H9 (cell line): ENCODE data around the gene DYNLRB2. TPM values are rescaled to one million over a fixed set of nuclear protein-coding genes. Genes with fewer than 3 reads are reported as not detected.

Source experiments
- DNase-seq: peaks from one replicate; pipeline ENCODE4 v3.0.0-alpha.2; 2017
- H2AFZ ChIP-seq: one replicate; pipeline ENCODE4 v1.6.1; 2013; ENCODE audit warnings: mild to moderate bottlenecking, low read length, control low read depth, moderate library complexity
- H2AK5ac ChIP-seq: 2 replicates; pipeline ENCODE4 v1.6.1; 2013; ENCODE audit warnings: low read length, control low read depth, mixed read lengths; ENCODE audit not compliant: insufficient read length
- H2BK120ac ChIP-seq: one replicate; pipeline ENCODE4 v1.6.1; 2013; ENCODE audit warnings: low read depth, mild to moderate bottlenecking, low read length, control low read depth, inconsistent platforms; ENCODE audit not compliant: poor library complexity, severe bottlenecking
- H2BK12ac ChIP-seq: 2 replicates; pipeline ENCODE4 v1.6.1; 2013; ENCODE audit warnings: low read length, control low read depth, mixed read lengths, low read depth; ENCODE audit not compliant: insufficient read length
- H2BK15ac ChIP-seq: 2 replicates; pipeline ENCODE4 v1.6.1; 2013; ENCODE audit warnings: low read depth, low read length, control low read depth
- H2BK20ac ChIP-seq: one replicate; pipeline ENCODE4 v1.6.1; 2013; ENCODE audit warnings: low read depth, mild to moderate bottlenecking, low read length, control low read depth, inconsistent platforms; ENCODE audit not compliant: poor library complexity, severe bottlenecking
- H2BK5ac ChIP-seq: 2 replicates; pipeline ENCODE4 v1.6.1; 2013; ENCODE audit warnings: low read length, control low read depth, mixed read lengths; ENCODE audit not compliant: insufficient read length
- H3K14ac ChIP-seq: 2 replicates; pipeline ENCODE4 v1.6.1; 2013; ENCODE audit warnings: low read length, control low read depth; ENCODE audit not compliant: insufficient read depth
- H3K18ac ChIP-seq: 2 replicates; pipeline ENCODE4 v1.6.1; 2013; ENCODE audit warnings: low read depth, mild to moderate bottlenecking, mixed read lengths, low read length, control low read depth; ENCODE audit not compliant: insufficient read length
- H3K23ac ChIP-seq: 2 replicates; pipeline ENCODE4 v1.6.1; 2013; ENCODE audit warnings: low read length, control low read depth, mixed read lengths, low read depth; ENCODE audit not compliant: insufficient read length
- H3K23me2 ChIP-seq: 2 replicates; pipeline ENCODE4 v1.6.1; 2013; ENCODE audit warnings: low read depth, mild to moderate bottlenecking, mixed read lengths, low read length, control low read depth; ENCODE audit not compliant: insufficient read length, poor library complexity, severe bottlenecking
- H3K27ac ChIP-seq: 2 replicates; pipeline ENCODE4 v1.5.1; 2013; ENCODE audit warnings: low read length, control low read depth, mixed read lengths, low read depth; ENCODE audit not compliant: insufficient read length
- H3K27me3 ChIP-seq: 2 replicates; pipeline ENCODE4 v1.6.1; 2013; ENCODE audit warnings: low read length, control low read depth, inconsistent platforms; ENCODE audit not compliant: insufficient read depth
- H3K4ac ChIP-seq: 2 replicates; pipeline ENCODE4 v1.6.1; 2013; ENCODE audit warnings: low read depth, mild to moderate bottlenecking, control low read depth, inconsistent platforms, low read length, moderate library complexity
- H3K4me1 ChIP-seq: 2 replicates; pipeline ENCODE4 v1.6.1; 2013; ENCODE audit warnings: low read length, control low read depth, inconsistent platforms; ENCODE audit not compliant: insufficient read depth
- H3K4me2 ChIP-seq: 2 replicates; pipeline ENCODE4 v1.6.1; 2013; ENCODE audit warnings: low read length, control low read depth, mixed read lengths; ENCODE audit not compliant: insufficient read length, insufficient read depth
- H3K56ac ChIP-seq: 2 replicates; pipeline ENCODE4 v1.6.1; 2013; ENCODE audit warnings: low read depth, mild to moderate bottlenecking, mixed read lengths, low read length, control low read depth; ENCODE audit not compliant: insufficient read length
- H3K79me1 ChIP-seq: 2 replicates; pipeline ENCODE4 v1.6.1; 2013; ENCODE audit warnings: low read depth, mild to moderate bottlenecking, moderate library complexity, low read length, control low read depth, inconsistent platforms; ENCODE audit not compliant: insufficient read depth, poor library complexity, severe bottlenecking
- H3K79me2 ChIP-seq: 2 replicates; pipeline ENCODE4 v1.6.1; 2013; ENCODE audit warnings: low read length, control low read depth, inconsistent platforms; ENCODE audit not compliant: insufficient read depth
- H3K9ac ChIP-seq: 2 replicates; pipeline ENCODE4 v1.6.1; 2013; ENCODE audit warnings: low read length, control low read depth, mixed read lengths; ENCODE audit not compliant: insufficient read length; ENCODE audit errors: extremely low read depth
- H3K9me3 ChIP-seq: one replicate; pipeline ENCODE4 v1.6.1; 2013; ENCODE audit warnings: low read depth, low read length, inconsistent platforms; ENCODE audit not compliant: control insufficient read depth
- H3T11ph ChIP-seq: one replicate; pipeline ENCODE4 v1.6.1; 2013; ENCODE audit warnings: mild to moderate bottlenecking, low read length, control low read depth, inconsistent platforms
- H4K20me1 ChIP-seq: one replicate; pipeline ENCODE4 v1.6.1; 2013; ENCODE audit not compliant: control insufficient read depth, insufficient read length, insufficient read depth
- H4K5ac ChIP-seq: 2 replicates; pipeline ENCODE4 v1.6.1; 2013; ENCODE audit warnings: low read depth, mild to moderate bottlenecking, mixed read lengths, low read length, control low read depth; ENCODE audit not compliant: insufficient read length
- H4K8ac ChIP-seq: replicated peaks from 2 replicates; pipeline ENCODE4 v1.6.1; 2013; ENCODE audit warnings: low read length, control low read depth, mixed read lengths, low read depth; ENCODE audit not compliant: insufficient read length
- H4K91ac ChIP-seq: 2 replicates; pipeline ENCODE4 v1.6.1; 2013; ENCODE audit warnings: low read depth, mild to moderate bottlenecking, moderate library complexity, mixed read lengths, low read length, control low read depth; ENCODE audit not compliant: insufficient read length
- H3K27ac Mint-ChIP-seq, 3 experiments: 2 replicates in 2 of 3; 3 replicates in 1 of 3; pipeline ENCODE4 v1.8.0; 2020 to 2021; ENCODE audit warnings: mixed read lengths in 3 of 3, mild to moderate bottlenecking in 1 of 3, moderate library complexity in 1 of 3
- H3K27me3 Mint-ChIP-seq: 2 replicates; pipeline ENCODE4 v1.8.0; 2021; ENCODE audit warnings: low read depth, mild to moderate bottlenecking, moderate library complexity, mixed read lengths
- H3K36me3 Mint-ChIP-seq, 3 experiments: 2 replicates in 2 of 3; 3 replicates in 1 of 3; pipeline ENCODE4 v1.8.0; 2020 to 2021; ENCODE audit warnings: low read depth in 3 of 3, mixed read lengths in 3 of 3; ENCODE audit not compliant: insufficient read depth in 1 of 3
- H3K4me1 Mint-ChIP-seq, 2 experiments: 2 replicates each; pipeline ENCODE4 v1.8.0; 2020; ENCODE audit warnings: mixed read lengths in 2 of 2
- H3K4me3 Mint-ChIP-seq, 2 experiments: 2 replicates in 1 of 2; 3 replicates in 1 of 2; pipeline ENCODE4 v1.8.0; 2020 to 2021; ENCODE audit warnings: mild to moderate bottlenecking in 2 of 2, mixed read lengths in 2 of 2, moderate library complexity in 1 of 2
- H3K9me3 Mint-ChIP-seq, 2 experiments: 2 replicates in 1 of 2; 3 replicates in 1 of 2; pipeline ENCODE4 v1.8.0; 2020; ENCODE audit warnings: mild to moderate bottlenecking in 2 of 2, mixed read lengths in 2 of 2, moderate library complexity in 1 of 2
- WGBS: extraction: QIAGEN DNeasy Blood & Tissue Kit; methylation state at CpG from one replicate; pipeline ENCODE4 v1.1.7; 2013; ENCODE audit warnings: missing lambda C conversion rate, low lambda C conversion rate, mixed read lengths; ENCODE audit not compliant: insufficient read length; ENCODE audit errors: extremely low coverage; 5-methylcytosine and 5-hydroxymethylcytosine counted together
- total RNA-seq: library from RNA; stranded (reverse); gene quantifications from 2 replicates; pipeline ENCODE4 v1.2.1, GENCODE V29; 2021
- TF ChIP-seq, protein P1 (sequence below): fragments of 200-600 bp; sonication (generic); conservative IDR thresholded peaks from 3 replicates; pipeline ENCODE4 v1.8.0; 2021; ENCODE audit warnings: antibody characterized with exemption, mild to moderate bottlenecking

DYNLRB2 gene
- total RNA-seq, 1 experiment from 2014 or later = not detected

DNA sequence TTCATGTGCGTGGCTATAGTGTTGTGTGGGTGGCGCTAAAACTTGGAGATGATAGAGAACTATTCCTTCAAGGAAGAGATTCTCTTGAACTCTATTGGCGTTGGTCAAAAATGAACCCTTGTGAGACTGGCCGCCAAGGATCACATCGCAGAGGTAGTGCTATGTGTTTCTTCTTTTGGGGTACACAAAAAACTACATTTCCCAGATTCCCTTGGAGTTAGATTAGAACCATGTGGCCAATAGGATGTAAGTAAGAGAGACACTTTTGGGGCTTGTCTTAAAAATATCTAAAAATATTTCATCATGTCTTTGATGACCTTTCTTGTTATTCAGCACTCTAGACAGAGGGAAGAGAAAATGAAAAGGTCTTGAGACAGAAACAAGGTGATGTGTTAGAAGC is 25.4 kb upstream of the DYNLRB2 start:
- Histone ChIP-seq H2AFZ (no peak overlapping the region), H3K14ac (no peak overlapping the region), H2BK20ac (no peak overlapping the region), H3K27me3 (no peaks in the 10 kb centered on the region), H4K91ac (no peak overlapping the region), H4K8ac (no peak overlapping the region), H4K5ac (no peak overlapping the region), H2BK15ac (no peak overlapping the region), H3K27ac (no peak overlapping the region), H3K79me1 (no peaks in the 10 kb centered on the region), H4K20me1 (no peaks in the 10 kb centered on the region), H3K23ac (no peak overlapping the region), H3K4me1 (no peaks in the 10 kb centered on the region), H3K79me2 (no peaks in the 10 kb centered on the region), H3K4ac (no peak overlapping the region), H3K56ac (no peak overlapping the region), H3K4me2 (no peak overlapping the region), H3T11ph (no peak overlapping the region), H3K9ac (no peak overlapping the region), H2BK120ac (no peak overlapping the region), H2BK5ac (no peak overlapping the region), H2AK5ac (no peak overlapping the region), H3K18ac (no peak overlapping the region), H2BK12ac (no peak overlapping the region), H3K23me2 (no peaks in the 10 kb centered on the region), H3K9me3 (no peaks in the 10 kb centered on the region)
- Mint-ChIP-seq H3K4me3 (no peak overlapping the region), H3K9me3 (peaks cover 0 to 3% of the 10 kb centered on the region in 2 experiments; a peak in 2 of 5 replicates), H3K27me3 (peaks cover 2% of the 10 kb centered on the region), H3K4me1 (peaks cover 19 to 23% of the 10 kb centered on the region in 2 experiments), H3K36me3 (no peaks in the 10 kb centered on the region), H3K27ac (no peak overlapping the region)
- no peak for DNase-seq
- no CpG with 5 or more reads among the region's 5 CpGs for WGBS
- TF ChIP-seq, protein P1, sequence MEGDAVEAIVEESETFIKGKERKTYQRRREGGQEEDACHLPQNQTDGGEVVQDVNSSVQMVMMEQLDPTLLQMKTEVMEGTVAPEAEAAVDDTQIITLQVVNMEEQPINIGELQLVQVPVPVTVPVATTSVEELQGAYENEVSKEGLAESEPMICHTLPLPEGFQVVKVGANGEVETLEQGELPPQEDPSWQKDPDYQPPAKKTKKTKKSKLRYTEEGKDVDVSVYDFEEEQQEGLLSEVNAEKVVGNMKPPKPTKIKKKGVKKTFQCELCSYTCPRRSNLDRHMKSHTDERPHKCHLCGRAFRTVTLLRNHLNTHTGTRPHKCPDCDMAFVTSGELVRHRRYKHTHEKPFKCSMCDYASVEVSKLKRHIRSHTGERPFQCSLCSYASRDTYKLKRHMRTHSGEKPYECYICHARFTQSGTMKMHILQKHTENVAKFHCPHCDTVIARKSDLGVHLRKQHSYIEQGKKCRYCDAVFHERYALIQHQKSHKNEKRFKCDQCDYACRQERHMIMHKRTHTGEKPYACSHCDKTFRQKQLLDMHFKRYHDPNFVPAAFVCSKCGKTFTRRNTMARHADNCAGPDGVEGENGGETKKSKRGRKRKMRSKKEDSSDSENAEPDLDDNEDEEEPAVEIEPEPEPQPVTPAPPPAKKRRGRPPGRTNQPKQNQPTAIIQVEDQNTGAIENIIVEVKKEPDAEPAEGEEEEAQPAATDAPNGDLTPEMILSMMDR = no peak
